Fibroblast of lung (primary cell): ENCODE data around the gene BABAM2.

Experiments used
- EZH2 ChIP-seq: IDR thresholded peaks from 2 replicates; pipeline ENCODE4 v1.5.1; 2012; ENCODE audit warnings: low read length, control low read depth, mild to moderate bottlenecking; ENCODE audit errors: missing control alignments
- TF ChIP-seq, protein P1 (sequence below), 2 donors: IDR thresholded peaks in 1 of 2; conservative IDR thresholded peaks in 1 of 2; 1 replicate in 1 of 2; 2 replicates in 1 of 2; pipeline ENCODE4 v1.5.1; 2011 to 2012; ENCODE audit warnings: low read length in 2 of 2, control low read depth in 1 of 2, inconsistent platforms in 1 of 2, low read depth in 1 of 2, mild to moderate bottlenecking in 1 of 2

DNA sequence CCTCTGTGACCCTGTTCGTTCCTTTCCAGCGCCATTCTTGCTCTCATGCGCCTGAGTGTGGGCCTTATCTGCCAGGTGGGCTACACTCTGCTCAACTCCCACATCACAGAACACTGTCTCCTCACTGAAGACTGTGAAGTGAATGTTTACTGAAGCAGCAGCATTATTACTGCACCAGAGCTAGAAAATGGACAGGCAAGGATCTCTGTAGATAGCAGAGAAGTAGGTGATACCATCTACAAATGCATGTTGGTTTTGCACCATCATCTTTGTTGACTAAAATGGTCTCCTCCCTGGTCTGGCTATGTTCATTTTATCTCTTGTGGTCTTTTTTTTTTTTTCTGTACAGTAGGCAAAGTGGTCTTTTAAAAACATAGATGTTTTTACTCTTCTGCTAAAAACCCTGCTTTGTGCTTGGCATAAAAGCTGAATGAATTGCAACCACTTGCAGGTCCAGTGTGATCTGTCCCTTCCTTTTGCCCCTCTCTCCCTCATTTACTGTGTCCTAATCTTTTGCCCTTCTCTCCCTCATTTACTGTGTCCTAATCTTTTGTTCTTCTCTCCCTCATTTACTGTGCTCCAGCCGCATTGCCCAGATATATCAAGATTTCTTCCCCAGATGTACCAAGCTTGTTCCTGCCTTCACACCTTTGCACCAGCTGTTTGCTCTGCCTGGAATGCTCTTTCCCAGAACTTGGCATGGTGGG is 35.4 kb downstream of the BABAM2 start:
- TF ChIP-seq, protein P1, sequence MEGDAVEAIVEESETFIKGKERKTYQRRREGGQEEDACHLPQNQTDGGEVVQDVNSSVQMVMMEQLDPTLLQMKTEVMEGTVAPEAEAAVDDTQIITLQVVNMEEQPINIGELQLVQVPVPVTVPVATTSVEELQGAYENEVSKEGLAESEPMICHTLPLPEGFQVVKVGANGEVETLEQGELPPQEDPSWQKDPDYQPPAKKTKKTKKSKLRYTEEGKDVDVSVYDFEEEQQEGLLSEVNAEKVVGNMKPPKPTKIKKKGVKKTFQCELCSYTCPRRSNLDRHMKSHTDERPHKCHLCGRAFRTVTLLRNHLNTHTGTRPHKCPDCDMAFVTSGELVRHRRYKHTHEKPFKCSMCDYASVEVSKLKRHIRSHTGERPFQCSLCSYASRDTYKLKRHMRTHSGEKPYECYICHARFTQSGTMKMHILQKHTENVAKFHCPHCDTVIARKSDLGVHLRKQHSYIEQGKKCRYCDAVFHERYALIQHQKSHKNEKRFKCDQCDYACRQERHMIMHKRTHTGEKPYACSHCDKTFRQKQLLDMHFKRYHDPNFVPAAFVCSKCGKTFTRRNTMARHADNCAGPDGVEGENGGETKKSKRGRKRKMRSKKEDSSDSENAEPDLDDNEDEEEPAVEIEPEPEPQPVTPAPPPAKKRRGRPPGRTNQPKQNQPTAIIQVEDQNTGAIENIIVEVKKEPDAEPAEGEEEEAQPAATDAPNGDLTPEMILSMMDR (conservative IDR thresholded peaks at IDR 0.05 in 1 of 2, IDR thresholded peaks at IDR 0.05 in 1 of 2; ENCODE audit: low read depth in 1 of 2, low read length in 2 of 2), result no peak
- TF ChIP-seq EZH2, result no peak
